Measurements from ENCODE around the gene B4GALT1.

B4GALT1 gene

GRCh38 chr9:33123407-33124031 is 43.6 kb downstream of the B4GALT1 start:
- Histone ChIP-seq H3K4me3 (ENCODE audit: low read depth, low read length) (no peak overlapping the region), H3K27me3 (ENCODE audit: control insufficient read depth, insufficient read depth, low read length) (no peaks in the 10 kb centered on the region), H3K9ac (ENCODE audit: low read depth, low read length) (no peak overlapping the region), H3K4me1 (ENCODE audit: control insufficient read depth, insufficient read depth, low read length) (no peaks in the 10 kb centered on the region), H3K36me3 (ENCODE audit: control insufficient read depth, insufficient read depth, low read length) (no peaks in the 10 kb centered on the region), H3K9me3 (ENCODE audit: control insufficient read depth, insufficient read depth, low read length) (no peaks in the 10 kb centered on the region)

GRCh38 chr9:33120620-33121019 is 46.5 kb downstream of the B4GALT1 start:
- H3K4me1 ChIP-seq (ENCODE audit: control insufficient read depth, insufficient read depth, low read length), result no peaks in the 10 kb centered on the region

GRCh38 chr9:33117796-33118195 is 49.3 kb downstream of the B4GALT1 start:
- H3K27me3 ChIP-seq (ENCODE audit: control insufficient read depth, insufficient read depth, low read length), result no peaks in the 10 kb centered on the region
- H3K9ac ChIP-seq (ENCODE audit: low read depth, low read length), result no peak overlapping the region
- no peaks in the 10 kb centered on the region for H3K36me3 ChIP-seq (ENCODE audit: control insufficient read depth, insufficient read depth, low read length)
- no peaks in the 10 kb centered on the region for H3K4me1 ChIP-seq (ENCODE audit: control insufficient read depth, insufficient read depth, low read length)
- H3K4me3 ChIP-seq (ENCODE audit: low read depth, low read length), result no peak overlapping the region
- no peaks in the 10 kb centered on the region for H3K9me3 ChIP-seq (ENCODE audit: control insufficient read depth, insufficient read depth, low read length)

More at GRCh38 chr9:33120620-33121019, 46.5 kb downstream of the B4GALT1 start:
- Histone ChIP-seq H3K4me3 (ENCODE audit: low read depth, low read length) (no peak overlapping the region), H3K9me3 (ENCODE audit: control insufficient read depth, insufficient read depth, low read length) (no peaks in the 10 kb centered on the region), H3K36me3 (ENCODE audit: control insufficient read depth, insufficient read depth, low read length) (no peaks in the 10 kb centered on the region), H3K9ac (ENCODE audit: low read depth, low read length) (no peak overlapping the region), H3K27me3 (ENCODE audit: control insufficient read depth, insufficient read depth, low read length) (no peaks in the 10 kb centered on the region)

GRCh38 chr9:33117306-33117705 is 49.8 kb downstream of the B4GALT1 start:
- Histone ChIP-seq H3K4me1 (ENCODE audit: control insufficient read depth, insufficient read depth, low read length) (peaks cover 3% of the 10 kb centered on the region), H3K27me3 (ENCODE audit: control insufficient read depth, insufficient read depth, low read length) (no peaks in the 10 kb centered on the region), H3K36me3 (ENCODE audit: control insufficient read depth, insufficient read depth, low read length) (no peaks in the 10 kb centered on the region), H3K9me3 (ENCODE audit: control insufficient read depth, insufficient read depth, low read length) (no peaks in the 10 kb centered on the region), H3K9ac (ENCODE audit: low read depth, low read length) (no peak overlapping the region), H3K4me3 (ENCODE audit: low read depth, low read length) (no peak overlapping the region)

- Histone ChIP-seq H3K4me1 (ENCODE audit: control insufficient read depth, insufficient read depth, low read length) (peaks cover 5% of the 10 kb centered on the region), H3K27me3 (ENCODE audit: control insufficient read depth, insufficient read depth, low read length) (no peaks in the 10 kb centered on the region), H3K9ac (ENCODE audit: low read depth, low read length) (no peak overlapping the region), H3K4me3 (ENCODE audit: low read depth, low read length) (no peak overlapping the region), H3K9me3 (ENCODE audit: control insufficient read depth, insufficient read depth, low read length) (no peaks in the 10 kb centered on the region), H3K36me3 (ENCODE audit: control insufficient read depth, insufficient read depth, low read length) (no peaks in the 10 kb centered on the region)
Observed at GRCh38 chr9:33116860-33117259, 50.3 kb downstream of the B4GALT1 start.

GRCh38 chr9:33114746-33115145 is 52.4 kb downstream of the B4GALT1 start:
- H3K9me3 ChIP-seq (ENCODE audit: control insufficient read depth, insufficient read depth, low read length), result no peaks in the 10 kb centered on the region
- H3K4me1 ChIP-seq (ENCODE audit: control insufficient read depth, insufficient read depth, low read length), result peaks cover 10% of the 10 kb centered on the region
- no peaks in the 10 kb centered on the region for H3K36me3 ChIP-seq (ENCODE audit: control insufficient read depth, insufficient read depth, low read length)
- no peak overlapping the region for H3K9ac ChIP-seq (ENCODE audit: low read depth, low read length)
- H3K4me3 ChIP-seq (ENCODE audit: low read depth, low read length), result no peak overlapping the region
- no peaks in the 10 kb centered on the region for H3K27me3 ChIP-seq (ENCODE audit: control insufficient read depth, insufficient read depth, low read length)

- Histone ChIP-seq H3K27me3 (ENCODE audit: control insufficient read depth, insufficient read depth, low read length) (no peaks in the 10 kb centered on the region), H3K9ac (ENCODE audit: low read depth, low read length) (no peak overlapping the region), H3K36me3 (ENCODE audit: control insufficient read depth, insufficient read depth, low read length) (no peaks in the 10 kb centered on the region), H3K9me3 (ENCODE audit: control insufficient read depth, insufficient read depth, low read length) (no peaks in the 10 kb centered on the region), H3K4me3 (ENCODE audit: low read depth, low read length) (no peak overlapping the region), H3K4me1 (ENCODE audit: control insufficient read depth, insufficient read depth, low read length) (peaks cover 10% of the 10 kb centered on the region)
Observed at GRCh38 chr9:33113799-33114547, 53.2 kb downstream of the B4GALT1 start.

- Histone ChIP-seq H3K4me3 (ENCODE audit: low read depth, low read length) (no peak overlapping the region), H3K27me3 (ENCODE audit: control insufficient read depth, insufficient read depth, low read length) (no peaks in the 10 kb centered on the region), H3K9me3 (ENCODE audit: control insufficient read depth, insufficient read depth, low read length) (no peaks in the 10 kb centered on the region), H3K4me1 (ENCODE audit: control insufficient read depth, insufficient read depth, low read length) (peaks cover 13% of the 10 kb centered on the region), H3K9ac (ENCODE audit: low read depth, low read length) (no peak overlapping the region), H3K36me3 (ENCODE audit: control insufficient read depth, insufficient read depth, low read length) (no peaks in the 10 kb centered on the region)
Observed at GRCh38 chr9:33112094-33112493, 55.0 kb downstream of the B4GALT1 start.

GRCh38 chr9:33111631-33112030 is 55.5 kb downstream of the B4GALT1 start:
- H3K4me1 ChIP-seq (ENCODE audit: control insufficient read depth, insufficient read depth, low read length), result peaks cover 16% of the 10 kb centered on the region
- H3K4me3 ChIP-seq (ENCODE audit: low read depth, low read length), result no peak overlapping the region
- H3K9me3 ChIP-seq (ENCODE audit: control insufficient read depth, insufficient read depth, low read length), result no peaks in the 10 kb centered on the region
- no peaks in the 10 kb centered on the region for H3K27me3 ChIP-seq (ENCODE audit: control insufficient read depth, insufficient read depth, low read length)
- H3K36me3 ChIP-seq (ENCODE audit: control insufficient read depth, insufficient read depth, low read length), result no peaks in the 10 kb centered on the region
- H3K9ac ChIP-seq (ENCODE audit: low read depth, low read length), result no peak overlapping the region

GRCh38 chr9:33110686-33111085 is 56.5 kb downstream of the B4GALT1 start:
- no peaks in the 10 kb centered on the region for H3K36me3 ChIP-seq (ENCODE audit: control insufficient read depth, insufficient read depth, low read length)
- H3K9ac ChIP-seq (ENCODE audit: low read depth, low read length), result no peak overlapping the region
- peaks cover 16% of the 10 kb centered on the region for H3K4me1 ChIP-seq (ENCODE audit: control insufficient read depth, insufficient read depth, low read length)
- H3K9me3 ChIP-seq (ENCODE audit: control insufficient read depth, insufficient read depth, low read length), result no peaks in the 10 kb centered on the region
- H3K27me3 ChIP-seq (ENCODE audit: control insufficient read depth, insufficient read depth, low read length), result no peaks in the 10 kb centered on the region
- H3K4me3 ChIP-seq (ENCODE audit: low read depth, low read length), result no peak overlapping the region

GRCh38 chr9:33109850-33110595 is 57.1 kb downstream of the B4GALT1 start:
- Histone ChIP-seq H3K4me3 (ENCODE audit: low read depth, low read length) (no peak overlapping the region), H3K9me3 (ENCODE audit: control insufficient read depth, insufficient read depth, low read length) (no peaks in the 10 kb centered on the region), H3K9ac (ENCODE audit: low read depth, low read length) (no peak overlapping the region), H3K4me1 (ENCODE audit: control insufficient read depth, insufficient read depth, low read length) (peaks cover 16% of the 10 kb centered on the region), H3K36me3 (ENCODE audit: control insufficient read depth, insufficient read depth, low read length) (no peaks in the 10 kb centered on the region), H3K27me3 (ENCODE audit: control insufficient read depth, insufficient read depth, low read length) (no peaks in the 10 kb centered on the region)

GRCh38 chr9:33109097-33109496 is 58.0 kb downstream of the B4GALT1 start:
- Histone ChIP-seq H3K9me3 (ENCODE audit: control insufficient read depth, insufficient read depth, low read length) (no peaks in the 10 kb centered on the region), H3K9ac (ENCODE audit: low read depth, low read length) (no peak overlapping the region), H3K4me3 (ENCODE audit: low read depth, low read length) (no peak overlapping the region), H3K4me1 (ENCODE audit: control insufficient read depth, insufficient read depth, low read length) (peaks cover 16% of the 10 kb centered on the region), H3K27me3 (ENCODE audit: control insufficient read depth, insufficient read depth, low read length) (no peaks in the 10 kb centered on the region), H3K36me3 (ENCODE audit: control insufficient read depth, insufficient read depth, low read length) (no peaks in the 10 kb centered on the region)
